ENCODE results near the gene ATP4B.

The ATP4B gene

GRCh38 chr13:113608967-113609533, 48.9 kb downstream of the ATP4B start:
- in situ Hi-C loops (cut with MboI; ENCODE audit: low sequenced_read_pairs) = no loop called here

DNA sequence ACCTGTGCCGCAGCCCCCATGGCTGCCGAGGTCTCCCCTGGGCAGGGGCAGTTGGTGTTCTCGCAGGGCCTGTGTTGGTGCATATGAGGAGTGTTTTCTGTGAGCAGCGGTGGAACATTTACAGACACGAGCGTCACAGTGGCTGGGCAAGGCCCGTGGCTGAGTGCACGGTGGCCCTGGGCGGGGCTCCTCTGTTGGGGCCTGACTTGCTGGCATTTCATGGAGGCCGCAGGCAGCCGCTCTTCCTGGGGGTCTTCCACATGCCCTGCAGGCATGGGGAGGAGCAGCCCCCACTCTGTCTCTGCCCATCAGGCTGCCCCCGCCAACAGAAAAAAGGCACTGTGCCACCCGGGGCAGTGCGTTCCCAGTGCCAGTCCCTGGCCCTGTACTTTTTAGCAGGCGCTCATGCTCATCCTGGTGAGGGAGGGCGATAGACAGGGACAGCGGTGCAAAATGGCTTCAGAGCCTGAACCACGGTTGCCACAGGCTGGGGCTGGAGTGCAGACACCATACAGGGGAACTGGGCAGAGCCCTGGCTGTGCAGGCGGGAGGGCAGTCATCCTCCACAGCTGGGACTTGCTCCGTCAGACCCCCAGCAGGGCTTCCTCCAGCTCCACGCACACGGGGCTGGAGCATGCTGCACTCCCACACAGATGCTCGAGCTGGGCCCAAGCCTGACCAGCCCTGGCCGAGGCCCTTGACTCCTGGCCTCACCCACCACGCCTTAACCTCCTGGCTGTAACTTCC, 49.9 kb downstream of the ATP4B start:
- in situ Hi-C loops (cut with MboI; ENCODE audit: low sequenced_read_pairs) = no loop called here

GRCh38 chr13:113607056-113607888, 50.7 kb downstream of the ATP4B start:
- in situ Hi-C loops (cut with MboI; ENCODE audit: low sequenced_read_pairs) = no loop called here

- in situ Hi-C loops (cut with MboI; ENCODE audit: low sequenced_read_pairs) = no loop called here
Observed at GRCh38 chr13:113605866-113606438, 52.0 kb downstream of the ATP4B start.

DNA sequence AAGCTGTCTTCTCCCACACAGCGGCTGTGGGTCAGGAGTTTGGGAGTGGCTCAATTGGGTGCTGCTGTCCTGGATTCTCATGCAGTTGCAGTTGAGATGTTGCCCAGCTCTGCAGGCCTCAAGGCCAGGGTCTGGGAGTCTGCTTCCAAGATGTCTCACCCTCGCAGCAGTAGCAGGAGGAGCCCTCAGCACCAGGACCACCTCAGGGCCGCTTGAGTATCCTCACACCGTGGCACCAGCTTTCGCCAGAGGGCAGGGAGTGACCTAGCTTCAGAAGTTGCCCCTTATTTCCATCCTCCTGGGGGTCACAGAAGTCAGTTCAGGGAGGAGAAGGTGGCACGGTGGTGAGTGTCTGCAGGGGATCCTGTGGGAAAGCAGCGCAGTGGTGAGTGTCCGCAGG, 52.5 kb downstream of the ATP4B start:
- in situ Hi-C loops (cut with MboI; ENCODE audit: low sequenced_read_pairs) = no loop called here

DNA sequence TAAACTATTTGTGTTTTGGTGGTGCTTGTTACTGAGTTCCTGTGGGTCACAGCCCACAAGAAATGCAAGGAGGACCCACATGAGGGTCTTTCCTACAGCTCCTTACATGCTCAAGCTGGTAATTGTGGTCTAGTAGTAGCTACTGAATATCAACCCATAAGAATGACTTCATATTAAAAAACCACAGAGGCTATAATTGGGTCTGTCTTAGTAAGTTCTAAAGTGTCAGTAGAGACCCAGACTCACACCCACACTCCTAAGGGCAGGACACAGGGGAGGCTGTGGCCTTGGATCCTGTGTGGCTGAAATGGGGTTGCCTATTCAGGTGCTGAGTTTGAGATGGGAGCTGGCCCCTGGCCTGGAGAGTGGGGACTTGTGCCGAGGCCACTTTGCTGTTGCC, 53.8 kb downstream of the ATP4B start:
- in situ Hi-C loops (cut with MboI; ENCODE audit: low sequenced_read_pairs) = no loop called here

- in situ Hi-C loops (cut with MboI; ENCODE audit: low sequenced_read_pairs) = no loop called here
Observed at GRCh38 chr13:113603116-113603710, 54.8 kb downstream of the ATP4B start.

- in situ Hi-C loops (cut with MboI; ENCODE audit: low sequenced_read_pairs) = no loop called here
Observed at GRCh38 chr13:113602291-113602988, 55.6 kb downstream of the ATP4B start.

- in situ Hi-C loops (cut with MboI; ENCODE audit: low sequenced_read_pairs) = no loop called here
Observed at GRCh38 chr13:113601166-113602070, 56.6 kb downstream of the ATP4B start.

- in situ Hi-C loops (cut with MboI; ENCODE audit: low sequenced_read_pairs) = no loop called here
Observed at GRCh38 chr13:113599391-113599790, 58.6 kb downstream of the ATP4B start.

All from HL-60/S4 treated with phorbol 12-myristate 13-acetate at 8.2 ng/mL for 4 days and 3 days (cell line).